Muscle layer of duodenum (tissue), 2 donors: Measurements from ENCODE around the gene DGKI.

Experiments used
- H3K27ac ChIP-seq: one replicate; pipeline ENCODE4 v1.7.0; 2013; ENCODE audit warnings: mild to moderate bottlenecking, low read length
- H3K27me3 ChIP-seq: one replicate; pipeline ENCODE4 v1.7.0; 2013; ENCODE audit warnings: low read depth, mild to moderate bottlenecking, control low read depth, low read length
- H3K36me3 ChIP-seq, 2 donors: one replicate each; pipeline ENCODE4 v1.7.0; 2013; ENCODE audit warnings: low read length in 2 of 2, control low read depth in 1 of 2, mild to moderate bottlenecking in 1 of 2; ENCODE audit not compliant: insufficient read depth in 2 of 2, control insufficient read depth in 1 of 2
- H3K4me1 ChIP-seq, 2 donors: one replicate each; pipeline ENCODE4 v1.7.0; 2013; ENCODE audit warnings: low read length in 2 of 2, mild to moderate bottlenecking in 2 of 2, control low read depth in 1 of 2, moderate library complexity in 1 of 2; ENCODE audit not compliant: insufficient read depth in 2 of 2, control insufficient read depth in 1 of 2
- H3K4me3 ChIP-seq, 2 donors: one replicate each; pipeline ENCODE4 v1.7.0; 2013; ENCODE audit warnings: low read length in 2 of 2, low read depth in 1 of 2, mild to moderate bottlenecking in 1 of 2
- H3K9me3 ChIP-seq, 2 donors: one replicate each; pipeline ENCODE4 v1.7.0; 2013; ENCODE audit warnings: low read length in 2 of 2, control low read depth in 1 of 2, mild to moderate bottlenecking in 1 of 2; ENCODE audit not compliant: control insufficient read depth in 1 of 2
- donor health status: healthy.

The DGKI gene

GRCh38 chr7:137546009-137546408 is 300.8 kb downstream of the DGKI start:
- Histone ChIP-seq H3K4me3 (no peak overlapping the region), H3K27ac (no peak overlapping the region), H3K36me3 (no peaks in the 10 kb centered on the region), H3K27me3 (no peaks in the 10 kb centered on the region), H3K4me1 (no peaks in the 10 kb centered on the region), H3K9me3 (no peaks in the 10 kb centered on the region)

GRCh38 chr7:137545059-137545716 is 301.6 kb downstream of the DGKI start:
- H3K27ac ChIP-seq = no peak overlapping the region
- H3K36me3 ChIP-seq = no peaks in the 10 kb centered on the region
- H3K9me3 ChIP-seq = no peaks in the 10 kb centered on the region
- no peaks in the 10 kb centered on the region for H3K4me1 ChIP-seq
- H3K4me3 ChIP-seq = no peak overlapping the region
- no peaks in the 10 kb centered on the region for H3K27me3 ChIP-seq

- Histone ChIP-seq H3K9me3 (no peaks in the 10 kb centered on the region), H3K27ac (no peak overlapping the region), H3K4me3 (no peak overlapping the region), H3K4me1 (no peaks in the 10 kb centered on the region), H3K27me3 (no peaks in the 10 kb centered on the region), H3K36me3 (no peaks in the 10 kb centered on the region)
These were observed 302.2 kb downstream of the DGKI start for GRCh38 chr7:137544453-137545058.

- Histone ChIP-seq H3K27me3 (no peaks in the 10 kb centered on the region), H3K9me3 (no peaks in the 10 kb centered on the region), H3K4me1 (no peaks in the 10 kb centered on the region), H3K27ac (no peak overlapping the region), H3K4me3 (no peak overlapping the region), H3K36me3 (no peaks in the 10 kb centered on the region)
These were observed 307.6 kb downstream of the DGKI start for GRCh38 chr7:137539111-137539715.

- Histone ChIP-seq H3K9me3 (no peaks in the 10 kb centered on the region), H3K27ac (no peak overlapping the region), H3K4me3 (no peak overlapping the region), H3K27me3 (no peaks in the 10 kb centered on the region), H3K4me1 (no peaks in the 10 kb centered on the region), H3K36me3 (no peaks in the 10 kb centered on the region)
These were observed 308.4 kb downstream of the DGKI start for GRCh38 chr7:137538361-137538762.

- Histone ChIP-seq H3K9me3 (no peaks in the 10 kb centered on the region), H3K4me1 (no peaks in the 10 kb centered on the region), H3K4me3 (no peak overlapping the region), H3K27ac (no peak overlapping the region), H3K36me3 (no peaks in the 10 kb centered on the region), H3K27me3 (no peaks in the 10 kb centered on the region)
These were observed 311.2 kb downstream of the DGKI start for GRCh38 chr7:137535579-137535978.

GRCh38 chr7:137531671-137532070 is 315.1 kb downstream of the DGKI start:
- no peak overlapping the region for H3K4me3 ChIP-seq
- H3K27ac ChIP-seq = no peak overlapping the region
- H3K27me3 ChIP-seq = no peaks in the 10 kb centered on the region
- H3K36me3 ChIP-seq = no peaks in the 10 kb centered on the region
- H3K9me3 ChIP-seq = no peaks in the 10 kb centered on the region
- H3K4me1 ChIP-seq = no peaks in the 10 kb centered on the region

- no peaks in the 10 kb centered on the region for H3K36me3 ChIP-seq
- H3K27me3 ChIP-seq = no peaks in the 10 kb centered on the region
- no peak overlapping the region for H3K4me3 ChIP-seq
- no peaks in the 10 kb centered on the region for H3K9me3 ChIP-seq
- H3K4me1 ChIP-seq = no peaks in the 10 kb centered on the region
- no peak overlapping the region for H3K27ac ChIP-seq
These were observed 319.1 kb downstream of the DGKI start for GRCh38 chr7:137527634-137528033.

GRCh38 chr7:137523171-137523570 is 323.6 kb downstream of the DGKI start:
- no peaks in the 10 kb centered on the region for H3K9me3 ChIP-seq
- H3K36me3 ChIP-seq = no peaks in the 10 kb centered on the region

GRCh38 chr7:137521451-137521850 is 325.3 kb downstream of the DGKI start:
- Histone ChIP-seq H3K36me3 (no peaks in the 10 kb centered on the region), H3K27me3 (no peaks in the 10 kb centered on the region), H3K27ac (no peak overlapping the region), H3K4me1 (no peaks in the 10 kb centered on the region), H3K9me3 (no peaks in the 10 kb centered on the region), H3K4me3 (no peak overlapping the region)

More at GRCh38 chr7:137523171-137523570, 323.6 kb downstream of the DGKI start:
- H3K4me1 ChIP-seq = no peaks in the 10 kb centered on the region
- no peaks in the 10 kb centered on the region for H3K27me3 ChIP-seq
- H3K27ac ChIP-seq = no peak overlapping the region
- H3K4me3 ChIP-seq = no peak overlapping the region

GRCh38 chr7:137519947-137520346 is 326.8 kb downstream of the DGKI start:
- Histone ChIP-seq H3K27ac (no peak overlapping the region), H3K9me3 (no peaks in the 10 kb centered on the region), H3K27me3 (no peaks in the 10 kb centered on the region), H3K36me3 (no peaks in the 10 kb centered on the region), H3K4me1 (no peaks in the 10 kb centered on the region), H3K4me3 (no peak overlapping the region)
